ENCODE results near the gene CACUL1.
"Not testable (repeated sequence)": the region's sequence is repeated elsewhere in the genome, so short reads cannot be mapped to it uniquely, and the experiment has no call there.

CACUL1 gene

GRCh38 chr10:118746246-118746645, 8.5 kb downstream of the CACUL1 start:
- Histone ChIP-seq H4K91ac (ENCODE audit: low read depth, low read length) (no peak overlapping the region), H2AK5ac (ENCODE audit: low read length) (no peak overlapping the region), H3K36me3 (ENCODE audit: control insufficient read depth in 1 of 2, insufficient read depth in 2 of 2, low read length in 2 of 2) (peaks cover 0 to 2% of the 10 kb centered on the region in 2 experiments), H2AFZ (ENCODE audit: insufficient read depth, low read length, poor library complexity) (no peak overlapping the region), H4K8ac (ENCODE audit: low read depth, low read length) (no peak overlapping the region), H3K4me2 (ENCODE audit: low read length) (no peak overlapping the region), H3K79me2 (ENCODE audit: control insufficient read depth, insufficient read depth, low read length, poor library complexity) (peaks cover 15% of the 10 kb centered on the region), H2BK5ac (ENCODE audit: low read depth, low read length, poor library complexity) (no peak overlapping the region), H3K14ac (ENCODE audit: low read length) (no peak overlapping the region), H3K9me3 (ENCODE audit: insufficient read depth, low read depth, low read length) (no peaks in the 10 kb centered on the region), H3K23ac (ENCODE audit: low read length) (no peak overlapping the region), H3K27ac (ENCODE audit: low read depth, low read length) (no peak overlapping the region), H3K79me1 (ENCODE audit: low read length) (no peaks in the 10 kb centered on the region), H2BK12ac (ENCODE audit: low read length) (no peak overlapping the region), H3K4me3 (ENCODE audit: low read depth, low read length) (no peak overlapping the region), H3K27me3 (ENCODE audit: insufficient read depth, low read length) (no peaks in the 10 kb centered on the region), H2BK120ac (ENCODE audit: insufficient read depth, low read length, poor library complexity) (no peak overlapping the region), H4K12ac (ENCODE audit: low read depth, low read length) (no peak overlapping the region), H3K4ac (ENCODE audit: low read depth, low read length) (no peak overlapping the region), H3K9ac (ENCODE audit: low read length) (no peak overlapping the region), H3K4me1 (ENCODE audit: control insufficient read depth in 1 of 2, insufficient read depth in 2 of 2, low read length in 2 of 2) (peaks cover 8 to 15% of the 10 kb centered on the region in 2 experiments), H3K18ac (ENCODE audit: low read length) (no peak overlapping the region)
- no CpG with 5 or more reads among the region's 4 CpGs for WGBS (ENCODE audit: extremely low coverage, insufficient coverage, insufficient read length)
- no peak for DNase-seq

GRCh38 chr10:118745056-118745455, 9.7 kb downstream of the CACUL1 start:
- Histone ChIP-seq H4K8ac (ENCODE audit: low read depth, low read length) (no peak overlapping the region), H3K4ac (ENCODE audit: low read depth, low read length) (peak overlapping the region; percentile 69), H2AFZ (ENCODE audit: insufficient read depth, low read length, poor library complexity) (no peak overlapping the region), H4K91ac (ENCODE audit: low read depth, low read length) (no peak overlapping the region), H3K4me3 (ENCODE audit: low read depth, low read length) (no peak overlapping the region), H3K4me2 (ENCODE audit: low read length) (no peak overlapping the region), H2BK12ac (ENCODE audit: low read length) (no peak overlapping the region), H3K9me3 (ENCODE audit: insufficient read depth, low read depth, low read length) (no peaks in the 10 kb centered on the region), H2BK5ac (ENCODE audit: low read depth, low read length, poor library complexity) (no peak overlapping the region), H3K79me2 (ENCODE audit: control insufficient read depth, insufficient read depth, low read length, poor library complexity) (peaks cover 15% of the 10 kb centered on the region), H3K4me1 (ENCODE audit: control insufficient read depth in 1 of 2, insufficient read depth in 2 of 2, low read length in 2 of 2) (peaks cover 8 to 15% of the 10 kb centered on the region in 2 experiments), H3K36me3 (ENCODE audit: control insufficient read depth in 1 of 2, insufficient read depth in 2 of 2, low read length in 2 of 2) (peaks cover 0 to 2% of the 10 kb centered on the region in 2 experiments), H2AK5ac (ENCODE audit: low read length) (no peak overlapping the region), H3K23ac (ENCODE audit: low read length) (no peak overlapping the region), H3K27ac (ENCODE audit: low read depth, low read length) (no peak overlapping the region), H3K14ac (ENCODE audit: low read length) (no peak overlapping the region), H3K9ac (ENCODE audit: low read length) (no peak overlapping the region), H3K79me1 (ENCODE audit: low read length) (no peaks in the 10 kb centered on the region), H2BK120ac (ENCODE audit: insufficient read depth, low read length, poor library complexity) (no peak overlapping the region), H3K27me3 (ENCODE audit: insufficient read depth, low read length) (no peaks in the 10 kb centered on the region), H3K18ac (ENCODE audit: low read length) (no peak overlapping the region), H4K12ac (ENCODE audit: low read depth, low read length) (no peak overlapping the region)
- no peak for DNase-seq
- WGBS (ENCODE audit: extremely low coverage, insufficient coverage, insufficient read length): no CpG with 5 or more reads among the region's 4 CpGs

GRCh38 chr10:118744346-118744918, 10.3 kb downstream of the CACUL1 start:
- not testable (repeated sequence) for DNase-seq; H4K91ac ChIP-seq (ENCODE audit: low read depth, low read length); H3K27ac ChIP-seq (ENCODE audit: low read depth, low read length); H2AK5ac ChIP-seq (ENCODE audit: low read length); H4K12ac ChIP-seq (ENCODE audit: low read depth, low read length); H2BK120ac ChIP-seq (ENCODE audit: insufficient read depth, low read length, poor library complexity); H3K9me3 ChIP-seq (ENCODE audit: insufficient read depth, low read depth, low read length); H2BK12ac ChIP-seq (ENCODE audit: low read length); H3K27me3 ChIP-seq (ENCODE audit: insufficient read depth, low read length); H3K18ac ChIP-seq (ENCODE audit: low read length); H4K8ac ChIP-seq (ENCODE audit: low read depth, low read length); H3K14ac ChIP-seq (ENCODE audit: low read length); H3K4me3 ChIP-seq (ENCODE audit: low read depth, low read length); H2AFZ ChIP-seq (ENCODE audit: insufficient read depth, low read length, poor library complexity); H2BK5ac ChIP-seq (ENCODE audit: low read depth, low read length, poor library complexity); H3K23ac ChIP-seq (ENCODE audit: low read length); H3K36me3 ChIP-seq (ENCODE audit: control insufficient read depth in 1 of 2, insufficient read depth in 2 of 2, low read length in 2 of 2); H3K79me1 ChIP-seq (ENCODE audit: low read length); H3K4me2 ChIP-seq (ENCODE audit: low read length); H3K9ac ChIP-seq (ENCODE audit: low read length)
- H3K4ac ChIP-seq (ENCODE audit: low read depth, low read length): peak overlapping the region; percentile 84
- H3K79me2 ChIP-seq (ENCODE audit: control insufficient read depth, insufficient read depth, low read length, poor library complexity): peaks cover 13% of the 10 kb centered on the region
- 100% methylated on average over 1 of the region's 9 CpGs for WGBS (ENCODE audit: extremely low coverage, insufficient coverage, insufficient read length)
- peaks cover 8 to 15% of the 10 kb centered on the region in 2 experiments for H3K4me1 ChIP-seq (ENCODE audit: control insufficient read depth in 1 of 2, insufficient read depth in 2 of 2, low read length in 2 of 2)

GRCh38 chr10:118742782-118743181, 12.0 kb downstream of the CACUL1 start:
- H3K9me3 ChIP-seq (ENCODE audit: insufficient read depth, low read depth, low read length): no peaks in the 10 kb centered on the region
- no peaks in the 10 kb centered on the region for H3K79me1 ChIP-seq (ENCODE audit: low read length)
- no peak overlapping the region for H4K12ac ChIP-seq (ENCODE audit: low read depth, low read length)
- no peak overlapping the region for H3K4ac ChIP-seq (ENCODE audit: low read depth, low read length)
- H3K23ac ChIP-seq (ENCODE audit: low read length): no peak overlapping the region
- H3K4me3 ChIP-seq (ENCODE audit: low read depth, low read length): no peak overlapping the region
- peaks cover 10% of the 10 kb centered on the region for H3K79me2 ChIP-seq (ENCODE audit: control insufficient read depth, insufficient read depth, low read length, poor library complexity)
- H2BK120ac ChIP-seq (ENCODE audit: insufficient read depth, low read length, poor library complexity): no peak overlapping the region
- no peak overlapping the region for H3K18ac ChIP-seq (ENCODE audit: low read length)
- no peak overlapping the region for H4K91ac ChIP-seq (ENCODE audit: low read depth, low read length)
- no peak for DNase-seq
- no peak overlapping the region for H4K8ac ChIP-seq (ENCODE audit: low read depth, low read length)
- H2AK5ac ChIP-seq (ENCODE audit: low read length): no peak overlapping the region
- H3K9ac ChIP-seq (ENCODE audit: low read length): no peak overlapping the region
- H2BK12ac ChIP-seq (ENCODE audit: low read length): no peak overlapping the region
- H2BK5ac ChIP-seq (ENCODE audit: low read depth, low read length, poor library complexity): no peak overlapping the region
- no peak overlapping the region for H3K14ac ChIP-seq (ENCODE audit: low read length)
- peaks cover 3 to 10% of the 10 kb centered on the region in 2 experiments for H3K4me1 ChIP-seq (ENCODE audit: control insufficient read depth in 1 of 2, insufficient read depth in 2 of 2, low read length in 2 of 2)
- no peak overlapping the region for H2AFZ ChIP-seq (ENCODE audit: insufficient read depth, low read length, poor library complexity)
- H3K4me2 ChIP-seq (ENCODE audit: low read length): no peak overlapping the region
- H3K27ac ChIP-seq (ENCODE audit: low read depth, low read length): no peak overlapping the region
- H3K36me3 ChIP-seq (ENCODE audit: control insufficient read depth in 1 of 2, insufficient read depth in 2 of 2, low read length in 2 of 2): no peaks in the 10 kb centered on the region
- no peaks in the 10 kb centered on the region for H3K27me3 ChIP-seq (ENCODE audit: insufficient read depth, low read length)
- no CpG with 5 or more reads among the region's 1 CpG for WGBS (ENCODE audit: extremely low coverage, insufficient coverage, insufficient read length)

Measured in trophoblast cell (in vitro differentiated cells and primary cell).